Fibroblast of the aortic adventitia (primary cell): ENCODE measurements around the gene ANKMY2. TPM values are rescaled to one million over a fixed set of nuclear protein-coding genes. Genes with fewer than 3 reads are reported as not detected.

Experiments
- DNase-seq: peaks from one replicate; pipeline ENCODE4 v3.0.0-alpha.2; 2010; ENCODE audit warnings: low read depth
- H3K4me3 ChIP-seq: 2 replicates; pipeline ENCODE4 v1.5.1; 2011; ENCODE audit warnings: low read depth, mild to moderate bottlenecking, control low read depth, low read length, moderate library complexity
- total RNA-seq: library from RNA; depleted of rRNA; stranded (reverse); fragments of >200 nt; gene quantifications from 2 replicates; pipeline ENCODE4 v1.2.3, GENCODE V29; 2012; ENCODE audit warnings: low replicate concordance
- TF ChIP-seq, protein P1 (sequence below): IDR thresholded peaks from 2 replicates; pipeline ENCODE4 v1.5.1; 2011; ENCODE audit warnings: mild to moderate bottlenecking, low read length, control low read depth, inconsistent platforms; ENCODE audit not compliant: insufficient read depth

Gene ANKMY2
- total RNA-seq, 1 donor, result 30.2 TPM

DNA sequence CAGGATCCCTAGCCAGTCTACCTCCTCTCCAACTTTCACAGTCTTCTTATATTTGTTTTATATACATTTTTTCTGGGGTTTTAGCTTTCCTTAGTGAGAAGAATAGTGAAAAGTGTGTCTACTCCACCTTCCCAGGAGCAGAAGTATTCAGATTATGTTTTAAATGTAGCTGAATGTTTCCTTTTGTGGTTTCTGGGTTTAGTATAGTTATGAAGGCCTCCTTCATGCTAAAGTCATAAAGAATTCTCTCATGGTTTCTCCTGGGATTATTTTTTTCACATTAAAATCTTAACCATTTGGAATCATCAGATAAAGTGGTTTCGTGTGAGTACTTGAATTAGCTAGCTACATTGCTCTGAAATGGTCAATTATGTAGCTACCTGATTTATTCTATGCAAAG, 50.9 kb downstream of the ANKMY2 start:
- DNase-seq, result no peak
- TF ChIP-seq, protein P1, sequence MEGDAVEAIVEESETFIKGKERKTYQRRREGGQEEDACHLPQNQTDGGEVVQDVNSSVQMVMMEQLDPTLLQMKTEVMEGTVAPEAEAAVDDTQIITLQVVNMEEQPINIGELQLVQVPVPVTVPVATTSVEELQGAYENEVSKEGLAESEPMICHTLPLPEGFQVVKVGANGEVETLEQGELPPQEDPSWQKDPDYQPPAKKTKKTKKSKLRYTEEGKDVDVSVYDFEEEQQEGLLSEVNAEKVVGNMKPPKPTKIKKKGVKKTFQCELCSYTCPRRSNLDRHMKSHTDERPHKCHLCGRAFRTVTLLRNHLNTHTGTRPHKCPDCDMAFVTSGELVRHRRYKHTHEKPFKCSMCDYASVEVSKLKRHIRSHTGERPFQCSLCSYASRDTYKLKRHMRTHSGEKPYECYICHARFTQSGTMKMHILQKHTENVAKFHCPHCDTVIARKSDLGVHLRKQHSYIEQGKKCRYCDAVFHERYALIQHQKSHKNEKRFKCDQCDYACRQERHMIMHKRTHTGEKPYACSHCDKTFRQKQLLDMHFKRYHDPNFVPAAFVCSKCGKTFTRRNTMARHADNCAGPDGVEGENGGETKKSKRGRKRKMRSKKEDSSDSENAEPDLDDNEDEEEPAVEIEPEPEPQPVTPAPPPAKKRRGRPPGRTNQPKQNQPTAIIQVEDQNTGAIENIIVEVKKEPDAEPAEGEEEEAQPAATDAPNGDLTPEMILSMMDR, result no peak
- no peak overlapping the region for H3K4me3 ChIP-seq

DNA sequence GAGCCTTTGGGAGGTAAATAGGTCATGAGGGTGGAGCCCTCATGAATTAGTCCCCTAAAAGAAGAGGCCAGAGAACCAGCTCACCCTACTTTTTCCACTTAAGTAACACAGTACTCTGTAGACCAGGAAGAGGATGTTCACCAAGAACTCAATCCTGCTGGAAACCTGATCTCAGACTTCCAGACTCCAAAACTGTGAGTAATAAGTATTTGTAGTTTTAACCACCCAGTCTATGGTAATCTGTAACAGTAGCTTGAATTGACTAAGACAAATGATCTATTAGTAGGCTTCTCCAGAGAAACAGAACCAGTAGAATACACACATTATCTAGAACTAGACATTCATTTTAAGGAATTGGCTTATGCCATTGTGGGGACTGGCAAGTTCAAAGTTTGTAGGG, 51.5 kb downstream of the ANKMY2 start:
- peak; percentile 27 for DNase-seq
- TF ChIP-seq, protein P1, result no peak
- no peak overlapping the region for H3K4me3 ChIP-seq

- DNase-seq, result no peak
- TF ChIP-seq, protein P1, result no peak
- no peak overlapping the region for H3K4me3 ChIP-seq
These were observed 53.2 kb downstream of the ANKMY2 start for GRCh38 chr7:16592395-16592794.

DNA sequence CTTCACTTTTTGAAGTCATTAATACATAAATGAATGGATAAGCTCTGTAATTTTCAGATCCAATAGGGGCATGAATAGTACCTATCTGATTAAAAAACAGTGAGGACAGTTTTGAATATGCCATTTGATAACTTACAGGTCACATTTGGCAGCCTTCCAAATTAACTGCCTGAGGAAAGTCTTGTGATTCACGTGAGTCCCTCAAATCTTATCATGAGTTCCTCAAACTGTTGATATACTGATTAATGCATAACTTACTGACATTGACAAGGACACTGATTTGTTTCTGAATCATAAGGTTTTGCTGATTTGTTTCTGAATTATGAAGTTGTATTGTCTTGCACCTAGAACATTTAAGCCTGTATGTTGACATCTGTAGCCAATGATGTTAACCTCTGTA, 55.1 kb downstream of the ANKMY2 start:
- DNase-seq, result no peak
- no peak overlapping the region for H3K4me3 ChIP-seq
- TF ChIP-seq, protein P1, result no peak

DNA sequence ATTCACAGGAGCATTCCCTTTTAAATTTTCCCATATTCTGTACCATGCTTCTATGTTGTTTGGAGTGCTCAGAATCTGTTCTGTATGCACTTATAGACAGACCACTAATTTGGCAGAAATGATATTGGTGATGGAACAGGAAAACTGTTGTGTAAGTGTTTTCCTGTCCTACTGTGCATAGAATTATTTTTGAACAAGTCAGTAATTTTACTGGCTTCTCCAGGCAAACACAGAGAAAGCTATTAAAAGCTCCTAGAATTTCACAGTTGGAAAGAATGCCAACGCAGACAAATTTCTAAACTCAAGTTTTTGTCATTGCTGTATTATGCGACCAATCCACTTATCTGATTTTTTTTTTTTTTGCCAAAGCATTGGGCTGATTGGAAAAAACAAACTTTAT, 55.7 kb downstream of the ANKMY2 start:
- no peak for DNase-seq
- TF ChIP-seq, protein P1, result no peak
- H3K4me3 ChIP-seq, result no peak overlapping the region

DNA sequence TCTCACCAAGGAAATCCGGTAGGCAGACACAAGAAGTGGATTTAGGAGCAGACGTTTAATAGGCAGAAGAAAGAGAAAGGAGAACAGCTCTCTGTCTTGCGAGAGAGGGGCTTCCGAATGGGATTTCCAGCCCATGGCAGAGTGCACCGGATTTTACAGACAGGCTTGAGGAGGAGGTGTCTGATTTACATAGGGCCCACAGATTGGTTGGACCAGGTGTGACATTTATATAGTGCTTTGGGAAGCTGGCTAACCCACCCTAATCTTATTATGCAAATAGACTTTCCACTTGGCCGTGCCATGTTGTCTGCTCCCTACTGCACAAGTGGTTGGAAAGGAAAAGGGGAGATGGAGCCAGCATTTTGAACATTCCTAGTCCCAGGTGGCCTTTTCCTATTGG, 57.8 kb downstream of the ANKMY2 start:
- TF ChIP-seq, protein P1, result no peak
- no peak overlapping the region for H3K4me3 ChIP-seq
- no peak for DNase-seq

DNA sequence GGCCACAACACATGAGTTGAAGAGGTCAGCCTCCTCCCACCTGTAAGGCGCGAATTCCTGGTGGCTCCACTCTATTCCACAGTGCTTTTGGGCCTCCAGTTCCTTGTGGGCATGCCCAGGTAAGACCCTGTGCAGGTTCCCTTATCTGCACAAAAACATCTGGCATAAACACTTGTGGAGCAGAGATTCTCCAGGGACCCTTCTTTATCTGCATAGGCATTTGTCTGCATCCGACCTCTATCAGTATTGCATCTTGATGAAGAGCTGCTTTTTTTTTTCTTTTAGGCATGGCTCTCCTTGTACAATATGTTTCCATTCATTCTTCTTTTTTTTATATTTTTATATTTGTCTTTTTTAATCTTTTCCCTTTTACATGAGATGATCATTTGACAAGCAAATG, 58.4 kb downstream of the ANKMY2 start:
- no peak for DNase-seq
- no peak overlapping the region for H3K4me3 ChIP-seq
- TF ChIP-seq, protein P1, result no peak
